OCI-LY1 (cell line): Measurements from ENCODE around the gene BAIAP3.

Source experiments
- H2AFZ ChIP-seq: fragments of 200-600 bp; sonication (generic), shearing (Covaris generic); 2 replicates; pipeline ENCODE4 v1.6.0; 2014; ENCODE audit warnings: antibody characterized with exemption, mild to moderate bottlenecking, low read length
- H3F3A ChIP-seq: fragments of 200-600 bp; sonication (generic), shearing (Covaris generic); 2 replicates; pipeline ENCODE4 v1.6.0; 2014; ENCODE audit warnings: mild to moderate bottlenecking, antibody characterized with exemption, low read length, moderate library complexity; ENCODE audit not compliant: insufficient read depth
- H3K27ac ChIP-seq: fragments of 200-600 bp; sonication (generic); 2 replicates; pipeline ENCODE4 v1.5.1; 2014; ENCODE audit warnings: low read length, mixed run types, mild to moderate bottlenecking, low read depth; ENCODE audit not compliant: poor library complexity, severe bottlenecking
- H3K27me3 ChIP-seq: fragments of 200-600 bp; sonication (generic); 2 replicates; pipeline ENCODE4 v1.6.0; 2014; ENCODE audit warnings: antibody characterized with exemption, mild to moderate bottlenecking, low read length, moderate library complexity; ENCODE audit not compliant: insufficient read depth
- H3K36me3 ChIP-seq: fragments of 200-600 bp; sonication (generic); 2 replicates; pipeline ENCODE4 v1.6.1; 2014; ENCODE audit warnings: mild to moderate bottlenecking, antibody characterized with exemption, low read length, moderate library complexity, mixed read lengths; ENCODE audit not compliant: insufficient read depth
- H3K4me1 ChIP-seq: fragments of 200-600 bp; sonication (generic); 2 replicates; pipeline ENCODE4 v1.5.1; 2014; ENCODE audit warnings: mild to moderate bottlenecking, low read length, moderate library complexity; ENCODE audit not compliant: insufficient read depth, severe bottlenecking
- H3K4me2 ChIP-seq: fragments of 200-600 bp; sonication (generic), shearing (Covaris generic); 2 replicates; pipeline ENCODE4 v1.6.1; 2014; ENCODE audit warnings: low read length
- H3K4me3 ChIP-seq: fragments of 200-600 bp; sonication (generic); 2 replicates; pipeline ENCODE4 v1.5.1; 2014; ENCODE audit warnings: low read length, low read depth, mild to moderate bottlenecking, mixed read lengths; ENCODE audit not compliant: poor library complexity, severe bottlenecking
- H3K79me2 ChIP-seq: fragments of 200-600 bp; shearing (Covaris generic); 2 replicates; pipeline ENCODE4 v1.6.1; 2016; ENCODE audit warnings: mixed run types, low read length, mixed read lengths; ENCODE audit not compliant: insufficient read depth
- H3K9ac ChIP-seq: fragments of 200-600 bp; sonication (generic), shearing (Covaris generic); 2 replicates; pipeline ENCODE4 v1.6.1; 2014; ENCODE audit warnings: mild to moderate bottlenecking, low read length, mixed read lengths
- H3K9me2 ChIP-seq: fragments of 200-600 bp; sonication (generic), shearing (Covaris generic); 2 replicates; pipeline ENCODE4 v1.6.1; 2014; ENCODE audit warnings: low read depth, mild to moderate bottlenecking, low read length, mixed read lengths
- H3K9me3 ChIP-seq: fragments of 200-600 bp; shearing (Covaris generic); 2 replicates; pipeline ENCODE4 v1.6.1; 2014; ENCODE audit warnings: low read length, mixed read lengths
- H4K20me1 ChIP-seq: fragments of 200-600 bp; sonication (generic), shearing (Covaris generic); 2 replicates; pipeline ENCODE4 v1.6.0; 2016; ENCODE audit warnings: mild to moderate bottlenecking, low read length; ENCODE audit not compliant: insufficient read depth
- EZH2 ChIP-seq: fragments of 200-600 bp; sonication (generic), shearing (Covaris generic); IDR thresholded peaks from 2 replicates; pipeline ENCODE4 v1.8.0; 2017; ENCODE audit warnings: borderline replicate concordance, mixed run types, mild to moderate bottlenecking, antibody characterized with exemption, low read length, moderate library complexity, mixed read lengths
- TF ChIP-seq, protein P1 (sequence below): fragments of 200-600 bp; sonication (generic), shearing (Covaris generic); IDR thresholded peaks from 2 replicates; pipeline ENCODE4 v1.5.1; 2017; ENCODE audit warnings: mild to moderate bottlenecking, antibody characterized with exemption, low read length, moderate library complexity, mixed read lengths

The BAIAP3 gene

DNA sequence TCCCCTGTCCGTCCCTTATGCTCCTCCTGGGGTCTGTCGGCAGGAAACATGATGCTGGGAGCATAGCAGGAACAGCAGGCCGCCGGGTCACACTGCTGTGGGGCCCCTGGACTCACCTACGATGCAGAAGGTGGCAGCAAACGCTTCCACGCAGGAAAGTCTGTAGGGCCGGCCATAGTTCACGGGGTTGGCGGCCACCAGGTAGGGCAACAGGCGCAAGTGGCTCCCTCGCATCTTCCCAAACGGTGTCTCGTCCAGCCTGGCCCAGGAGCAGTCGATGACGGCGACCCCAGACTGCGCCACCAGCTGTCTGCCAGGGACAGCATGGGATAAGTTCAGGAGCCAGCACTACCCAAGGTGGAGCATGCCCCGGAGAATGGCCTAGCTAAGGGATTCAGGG is 17.2 kb downstream of the BAIAP3 start:
- H3K27me3 ChIP-seq = no peaks in the 10 kb centered on the region
- H4K20me1 ChIP-seq = no peaks in the 10 kb centered on the region
- no peak overlapping the region for H2AFZ ChIP-seq
- peaks cover 31% of the 10 kb centered on the region for H3K4me1 ChIP-seq
- H3K27ac ChIP-seq = no peak overlapping the region
- TF ChIP-seq, protein P1, sequence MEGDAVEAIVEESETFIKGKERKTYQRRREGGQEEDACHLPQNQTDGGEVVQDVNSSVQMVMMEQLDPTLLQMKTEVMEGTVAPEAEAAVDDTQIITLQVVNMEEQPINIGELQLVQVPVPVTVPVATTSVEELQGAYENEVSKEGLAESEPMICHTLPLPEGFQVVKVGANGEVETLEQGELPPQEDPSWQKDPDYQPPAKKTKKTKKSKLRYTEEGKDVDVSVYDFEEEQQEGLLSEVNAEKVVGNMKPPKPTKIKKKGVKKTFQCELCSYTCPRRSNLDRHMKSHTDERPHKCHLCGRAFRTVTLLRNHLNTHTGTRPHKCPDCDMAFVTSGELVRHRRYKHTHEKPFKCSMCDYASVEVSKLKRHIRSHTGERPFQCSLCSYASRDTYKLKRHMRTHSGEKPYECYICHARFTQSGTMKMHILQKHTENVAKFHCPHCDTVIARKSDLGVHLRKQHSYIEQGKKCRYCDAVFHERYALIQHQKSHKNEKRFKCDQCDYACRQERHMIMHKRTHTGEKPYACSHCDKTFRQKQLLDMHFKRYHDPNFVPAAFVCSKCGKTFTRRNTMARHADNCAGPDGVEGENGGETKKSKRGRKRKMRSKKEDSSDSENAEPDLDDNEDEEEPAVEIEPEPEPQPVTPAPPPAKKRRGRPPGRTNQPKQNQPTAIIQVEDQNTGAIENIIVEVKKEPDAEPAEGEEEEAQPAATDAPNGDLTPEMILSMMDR = no peak
- no peak for TF ChIP-seq EZH2
- 0 out of 2 replicates have a peak, but pooled peaks cover 7% of the 10 kb centered on the region for H3K79me2 ChIP-seq
- peak overlapping the region; percentile 91 for H3K4me3 ChIP-seq
- H3K9me3 ChIP-seq = no peaks in the 10 kb centered on the region
- peaks cover 19% of the 10 kb centered on the region for H3K36me3 ChIP-seq
- H3K4me2 ChIP-seq = peak overlapping the region; percentile 90
- H3K9me2 ChIP-seq = no peaks in the 10 kb centered on the region
- H3F3A ChIP-seq = no peaks in the 10 kb centered on the region
- H3K9ac ChIP-seq = peak overlapping the region; percentile 84

DNA sequence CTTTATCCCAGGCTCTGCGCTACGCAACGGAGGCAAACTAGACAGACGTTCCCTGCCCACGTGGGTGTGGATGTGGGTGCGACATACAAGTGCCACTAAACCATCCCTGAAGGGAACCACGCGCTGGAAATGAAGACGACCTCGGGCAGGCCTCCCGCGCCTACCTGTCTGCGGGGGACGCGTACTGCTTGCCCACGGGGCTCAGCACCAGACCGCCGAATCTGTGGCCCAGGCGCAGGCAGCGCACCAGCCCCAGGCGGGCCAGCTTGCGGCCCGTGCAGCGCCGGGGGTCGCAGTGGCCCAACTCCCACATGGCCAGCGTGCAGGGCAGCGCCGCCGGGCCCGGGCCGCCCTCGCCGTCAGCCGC is 17.8 kb downstream of the BAIAP3 start:
- no peaks in the 10 kb centered on the region for H3K9me2 ChIP-seq
- H3K9me3 ChIP-seq = no peaks in the 10 kb centered on the region
- no peak overlapping the region for H2AFZ ChIP-seq
- H3K4me2 ChIP-seq = peak overlapping the region; percentile 90
- H3K4me3 ChIP-seq = peak overlapping the region; percentile 91
- no peaks in the 10 kb centered on the region for H3F3A ChIP-seq
- TF ChIP-seq EZH2 = no peak
- TF ChIP-seq, protein P1 = no peak
- peaks cover 31% of the 10 kb centered on the region for H3K4me1 ChIP-seq
- 0 out of 2 replicates have a peak, but pooled peaks cover 7% of the 10 kb centered on the region for H3K79me2 ChIP-seq
- H3K27ac ChIP-seq = no peak overlapping the region
- no peaks in the 10 kb centered on the region for H4K20me1 ChIP-seq
- peaks cover 19% of the 10 kb centered on the region for H3K36me3 ChIP-seq
- no peaks in the 10 kb centered on the region for H3K27me3 ChIP-seq
- H3K9ac ChIP-seq = peak overlapping the region; percentile 84

DNA sequence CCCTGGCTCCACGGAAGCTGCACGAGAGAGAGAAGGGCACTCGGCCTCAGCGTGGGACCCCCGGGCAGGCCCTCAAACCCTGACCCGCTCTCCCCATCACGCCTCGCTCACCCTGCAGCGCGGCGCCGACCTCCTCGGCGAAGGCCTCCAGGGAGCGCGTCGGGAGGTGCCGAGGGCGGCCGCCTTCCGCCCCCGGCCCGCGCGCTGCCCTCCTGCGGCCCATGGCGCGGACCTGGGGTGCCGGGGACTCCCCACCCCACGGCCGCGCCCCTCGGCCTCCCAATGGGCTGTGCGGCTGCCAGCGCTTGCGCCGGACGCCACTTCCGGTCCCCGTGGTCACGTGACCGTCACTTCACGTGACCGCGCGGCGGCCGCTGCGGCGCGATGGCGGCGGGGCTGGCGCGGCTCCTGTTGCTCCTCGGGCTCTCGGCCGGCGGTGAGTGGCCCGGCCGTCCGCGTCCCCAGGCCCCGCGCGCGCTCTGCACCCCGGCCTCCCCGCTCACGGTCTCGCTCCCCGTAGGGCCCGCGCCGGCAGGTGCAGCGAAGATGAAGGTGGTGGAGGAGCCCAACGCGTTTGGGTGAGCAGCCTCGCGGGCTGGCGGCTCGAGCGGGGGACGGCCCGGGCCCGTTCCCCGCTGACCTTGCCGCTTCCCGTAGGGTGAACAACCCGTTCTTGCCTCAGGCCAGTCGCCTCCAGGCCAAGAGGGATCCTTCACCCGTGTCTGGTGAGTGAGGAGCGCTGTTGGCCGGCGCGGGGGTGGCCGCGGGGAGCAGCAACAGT is 18.3 kb downstream of the BAIAP3 start, which contains the start of the genes GNPTG and TSR3:
Gene GNPTG, plus strand, starts transcription at position 350 of the 781 bp plus-strand sequence. Its CDS starts 35 bp downstream, at position 385.
Gene TSR3, minus strand, starts transcription at position 297 of the 781 bp plus-strand sequence. Its CDS starts 74 bp downstream, at position 223.
- 0 out of 2 replicates have a peak, but pooled peaks cover 7% of the 10 kb centered on the region for H3K79me2 ChIP-seq
- TF ChIP-seq EZH2 = no peak
- TF ChIP-seq, protein P1 = no peak
- no peaks in the 10 kb centered on the region for H4K20me1 ChIP-seq
- H3K9me3 ChIP-seq = no peaks in the 10 kb centered on the region
- H3K27ac ChIP-seq = no peak within 1 kb of the TSS
- H3K36me3 ChIP-seq = peaks cover 19% of the 10 kb centered on the region
- H3K9ac ChIP-seq = peak within 1 kb of the TSS; percentile 84
- peaks cover 31% of the 10 kb centered on the region for H3K4me1 ChIP-seq
- peak within 1 kb of the TSS; percentile 92 for H3K4me2 ChIP-seq
- H2AFZ ChIP-seq = no peak within 1 kb of the TSS
- H3K4me3 ChIP-seq = peak within 1 kb of the TSS; percentile 91
- no peaks in the 10 kb centered on the region for H3K9me2 ChIP-seq
- H3F3A ChIP-seq = no peaks in the 10 kb centered on the region
- H3K27me3 ChIP-seq = no peaks in the 10 kb centered on the region
